Measurements from ENCODE around the gene ANKS6. TPM values are rescaled to one million over a fixed set of nuclear protein-coding genes. Genes with fewer than 3 reads are reported as not detected.

ANKS6 gene
- total and polyA plus RNA-seq, 2 of the 4 experiments (the other 2 are of a cell fraction), result 9.0 to 23.6 TPM

DNA sequence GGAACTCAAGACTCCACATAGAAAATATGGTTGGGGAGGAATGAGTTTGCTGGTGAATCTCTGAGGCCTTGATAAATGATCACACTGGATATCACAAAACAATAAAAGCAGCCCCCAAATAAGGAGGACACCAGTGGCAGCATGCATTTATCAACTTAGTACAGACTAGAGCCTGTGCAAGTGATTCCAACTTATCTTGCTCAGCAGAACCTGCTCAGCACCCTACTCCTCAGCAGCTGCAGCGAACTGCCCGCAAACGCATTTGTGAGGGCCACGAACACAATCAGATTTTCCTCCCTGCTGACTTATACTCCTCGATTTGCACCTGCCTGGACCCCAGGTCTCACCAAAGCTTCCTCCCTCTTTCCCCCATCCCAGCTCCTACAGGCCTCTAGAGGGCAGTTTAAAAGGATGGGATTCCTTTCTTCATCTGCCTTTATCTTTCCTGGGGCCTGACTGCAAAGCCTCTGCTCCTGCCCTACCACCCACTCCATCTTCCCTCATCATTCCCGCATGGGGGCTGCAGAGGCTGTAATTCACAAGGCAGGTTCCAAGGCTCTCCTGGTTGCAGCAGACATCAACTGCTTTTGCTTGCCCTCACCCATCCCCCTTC is 41.2 kb downstream of the ANKS6 start:
- H3K4me3 ChIP-seq (ENCODE audit: insufficient read depth, low read depth, low read length), result no peak overlapping the region
- H3K9ac ChIP-seq (ENCODE audit: low read depth, low read length), result no peak overlapping the region
- no peak overlapping the region for H2BK120ac ChIP-seq (ENCODE audit: low read depth, low read length)
- no peak overlapping the region for H3K27ac ChIP-seq (ENCODE audit: insufficient read depth, low read length)
- H4K20me1 ChIP-seq (ENCODE audit: insufficient read depth, low read length), result no peaks in the 10 kb centered on the region
- H3K14ac ChIP-seq (replicated peaks; ENCODE audit: low read depth, low read length), result no peak overlapping the region
- in situ Hi-C loops (cut with MboI; ENCODE audit: low sequenced_read_pairs) (no loop called here), dilution Hi-C loops (cut with HindIII; ENCODE audit: low sequenced_read_pairs, unreplicated experiment) (no loop called here), intact Hi-C loops (cut with micrococcal nuclease) (no loop called here)
- H3K4ac ChIP-seq (ENCODE audit: low read depth, low read length), result no peak overlapping the region
- peaks cover 12% of the 10 kb centered on the region; the same call in 1 of the 2 replicates for H3K9me1 ChIP-seq (ENCODE audit: insufficient read depth, low read length)
- no peak overlapping the region for H4K8ac ChIP-seq (ENCODE audit: low read depth in 2 of 2, low read length in 2 of 2)
- BruUV-seq (replicated peaks), result no TSS peak
- H2BK20ac ChIP-seq (ENCODE audit: low read depth, low read length), result no peak overlapping the region
- H2AK5ac ChIP-seq (ENCODE audit: low read depth, low read length), result no peak overlapping the region
- no peaks in the 10 kb centered on the region for H3K79me1 ChIP-seq (ENCODE audit: low read depth in 1 of 2, low read length in 2 of 2)
- DNase-seq (no peak), ATAC-seq (ENCODE audit: low read depth) (no peak)
- no peak overlapping the region for H3K4me2 ChIP-seq (ENCODE audit: low read depth, low read length)
- H3K23ac ChIP-seq (ENCODE audit: low read depth, low read length), result no peak overlapping the region
- POLR2A ChIA-PET (ENCODE audit: unreplicated experiment), result no interaction called here
- no peak overlapping the region for H2AFZ ChIP-seq (replicated peaks; ENCODE audit: low read length, poor library complexity)
- H3K4me1 ChIP-seq (ENCODE audit: control insufficient read depth, insufficient read depth, low read length), result no peaks in the 10 kb centered on the region
- H3K27me3 ChIP-seq (ENCODE audit: control insufficient read depth, insufficient read depth, low read length), result no peaks in the 10 kb centered on the region
- H3K18ac ChIP-seq (ENCODE audit: low read depth, low read length), result no peak overlapping the region
- WGBS, 2 experiments (ENCODE audit: extremely low coverage in 2 of 2, insufficient read length in 1 of 2), result 93% methylated on average over 6 of the region's 6 CpGs; no CpG with 5 or more reads in 1 of the 2 experiments
- no peak for TF ChIP-seq MAZ (IDR thresholded peaks at IDR 0.05; ENCODE audit: borderline replicate concordance, low read depth, low read length)
- no peak for TF ChIP-seq NFE2L2 (IDR thresholded peaks at IDR 0.05; ENCODE audit: low read depth, low read length)
- no peak for TF ChIP-seq RFX5 (IDR thresholded peaks at IDR 0.05; ENCODE audit: low read depth, low read length)
- TF ChIP-seq MXI1 (IDR thresholded peaks at IDR 0.05; ENCODE audit: borderline replicate concordance, low read depth, low read length), result no peak
- TF ChIP-seq BHLHE40 (IDR thresholded peaks at IDR 0.05; ENCODE audit: low read depth, low read length), result no peak
- TF ChIP-seq RAD21 (IDR thresholded peaks at IDR 0.05; ENCODE audit: low read length), result no peak
- TF ChIP-seq RCOR1 (IDR thresholded peaks at IDR 0.05; ENCODE audit: insufficient replicate concordance, low read length), result no peak
- TF ChIP-seq USF2 (IDR thresholded peaks at IDR 0.05; ENCODE audit: low read depth, low read length), result no peak
- TF ChIP-seq, protein P1, sequence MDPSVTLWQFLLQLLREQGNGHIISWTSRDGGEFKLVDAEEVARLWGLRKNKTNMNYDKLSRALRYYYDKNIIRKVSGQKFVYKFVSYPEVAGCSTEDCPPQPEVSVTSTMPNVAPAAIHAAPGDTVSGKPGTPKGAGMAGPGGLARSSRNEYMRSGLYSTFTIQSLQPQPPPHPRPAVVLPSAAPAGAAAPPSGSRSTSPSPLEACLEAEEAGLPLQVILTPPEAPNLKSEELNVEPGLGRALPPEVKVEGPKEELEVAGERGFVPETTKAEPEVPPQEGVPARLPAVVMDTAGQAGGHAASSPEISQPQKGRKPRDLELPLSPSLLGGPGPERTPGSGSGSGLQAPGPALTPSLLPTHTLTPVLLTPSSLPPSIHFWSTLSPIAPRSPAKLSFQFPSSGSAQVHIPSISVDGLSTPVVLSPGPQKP (IDR thresholded peaks at IDR 0.05; ENCODE audit: borderline replicate concordance, low read depth, low read length), result no peak
- TF ChIP-seq FOS (IDR thresholded peaks at IDR 0.05; ENCODE audit: low read depth, low read length), result no peak
- TF ChIP-seq CHD1 (IDR thresholded peaks at IDR 0.05; ENCODE audit: low read depth, low read length), result no peak
- TF ChIP-seq MAFK (IDR thresholded peaks at IDR 0.05; ENCODE audit: low read depth, low read length), result no peak
- TF ChIP-seq CTCF (conservative IDR thresholded peaks at IDR 0.05; ENCODE audit: low read depth, low read length), result no peak
- TF ChIP-seq POLR2A (IDR thresholded peaks at IDR 0.05; ENCODE audit: low read depth, low read length), result no peak
- TF ChIP-seq CEBPB (IDR thresholded peaks at IDR 0.05; ENCODE audit: low read depth, low read length), result no peak
- no peak for TF ChIP-seq SMC3 (IDR thresholded peaks at IDR 0.05; ENCODE audit: low read depth, low read length)
- peaks cover 2% of the 10 kb centered on the region; the same call in 1 of the 2 replicates for H3K9me3 ChIP-seq (ENCODE audit: control insufficient read depth, insufficient read depth, low read length)
- CTCF ChIA-PET, result no interaction called here
- no peak overlapping the region for H2BK5ac ChIP-seq (ENCODE audit: low read depth, low read length, poor library complexity, severe bottlenecking)
- no peak overlapping the region for H4K5ac ChIP-seq (ENCODE audit: low read depth, low read length)
- H4K91ac ChIP-seq (ENCODE audit: insufficient read depth, low read depth, low read length), result no peak overlapping the region
- no peak overlapping the region for H2BK15ac ChIP-seq (ENCODE audit: low read depth, low read length)
- H2AK9ac ChIP-seq (replicated peaks; ENCODE audit: low read depth, low read length, poor library complexity), result no peak overlapping the region
- no peak overlapping the region for H3K56ac ChIP-seq (ENCODE audit: extremely low read depth, insufficient read depth, low read length)
- H3K36me3 ChIP-seq (ENCODE audit: control insufficient read depth, insufficient read depth, low read length), result peaks cover 36% of the 10 kb centered on the region

Data from IMR-90 (cell line).